IMR-90 (cell line): Measurements from ENCODE around the gene IGFBP1. TPM values are rescaled to one million over a fixed set of nuclear protein-coding genes. Genes with fewer than 3 reads are reported as not detected.

ENCODE experiments used
- ATAC-seq: fragments of 200-7000 bp; cut with Tn5 transposase; 2 replicates; pipeline ENCODE4 v1.9.1; 2020; ENCODE audit warnings: low read depth, mild to moderate bottlenecking, moderate library complexity
- BruUV-seq: library from RNA; stranded (reverse); fragments of 400-500 nt; replicated peaks from 2 replicates; lab custom pipeline; 2021; lab: Mats Ljungman, UMichigan
- CTCF ChIA-PET: fragments of 300-600 bp; formaldehyde crosslinking; extraction: SDS; loops from one replicate; lab custom pipeline; 2021; ENCODE audit warnings: antibody characterized with exemption; lab: Yijun Ruan, JAX
- POLR2A ChIA-PET: fragments of 300-600 bp; sonication (Branson Sonifier 250); formaldehyde crosslinking; loops from one replicate; lab custom pipeline; 2022; ENCODE audit warnings: antibody characterized with exemption; ENCODE audit not compliant: unreplicated experiment; lab: Charles Lee
- DNase-seq: peaks from one replicate; pipeline ENCODE4 v3.0.0; 2013
- H2AFZ ChIP-seq: replicated peaks from 2 replicates; pipeline ENCODE3; 2013; ENCODE audit warnings: low read length, mild to moderate bottlenecking; ENCODE audit not compliant: poor library complexity
- H2AK5ac ChIP-seq: 2 replicates; pipeline ENCODE4 v1.6.1; 2013; ENCODE audit warnings: low read depth, low read length, inconsistent platforms
- H2AK9ac ChIP-seq: replicated peaks from 2 replicates; pipeline ENCODE3; 2013; ENCODE audit warnings: mild to moderate bottlenecking, low read depth, low read length, moderate library complexity; ENCODE audit not compliant: poor library complexity
- H2BK120ac ChIP-seq: 2 replicates; pipeline ENCODE4 v1.6.1; 2013; ENCODE audit warnings: low read depth, low read length, inconsistent platforms
- H2BK15ac ChIP-seq: 3 replicates; pipeline ENCODE4 v1.6.1; 2013; ENCODE audit warnings: low read depth, low read length, inconsistent platforms
- H2BK20ac ChIP-seq: 2 replicates; pipeline ENCODE4 v1.6.1; 2013; ENCODE audit warnings: low read depth, mild to moderate bottlenecking, inconsistent platforms, low read length, moderate library complexity
- H2BK5ac ChIP-seq: 2 replicates; pipeline ENCODE4 v1.6.1; 2013; ENCODE audit warnings: mild to moderate bottlenecking, low read depth, low read length, inconsistent platforms; ENCODE audit not compliant: poor library complexity, severe bottlenecking
- H3K14ac ChIP-seq: replicated peaks from 2 replicates; pipeline ENCODE4 v1.6.1; 2013; ENCODE audit warnings: low read depth, low read length, inconsistent platforms
- H3K18ac ChIP-seq: 2 replicates; pipeline ENCODE4 v1.6.1; 2013; ENCODE audit warnings: low read depth, low read length, control low read depth
- H3K23ac ChIP-seq: 2 replicates; pipeline ENCODE4 v1.6.1; 2013; ENCODE audit warnings: low read depth, low read length, inconsistent platforms
- H3K27ac ChIP-seq: 2 replicates; pipeline ENCODE4 v1.5.1; 2013; ENCODE audit warnings: mild to moderate bottlenecking, control low read depth, low read length; ENCODE audit not compliant: insufficient read depth
- H3K27me3 ChIP-seq: 2 replicates; pipeline ENCODE4 v1.6.1; 2013; ENCODE audit warnings: low read length; ENCODE audit not compliant: control insufficient read depth, insufficient read depth
- H3K36me3 ChIP-seq: 2 replicates; pipeline ENCODE4 v1.6.1; 2013; ENCODE audit warnings: low read length, mixed read lengths; ENCODE audit not compliant: control insufficient read depth, insufficient read depth
- H3K4ac ChIP-seq: 2 replicates; pipeline ENCODE4 v1.6.1; 2013; ENCODE audit warnings: low read depth, low read length, inconsistent platforms
- H3K4me1 ChIP-seq: 2 replicates; pipeline ENCODE4 v1.6.1; 2013; ENCODE audit warnings: low read length, mixed read lengths; ENCODE audit not compliant: control insufficient read depth, insufficient read depth
- H3K4me2 ChIP-seq: 2 replicates; pipeline ENCODE4 v1.6.1; 2013; ENCODE audit warnings: low read depth, mild to moderate bottlenecking, control low read depth, low read length, moderate library complexity
- H3K4me3 ChIP-seq: 2 replicates; pipeline ENCODE4 v1.5.1; 2013; ENCODE audit warnings: low read depth, mild to moderate bottlenecking, control low read depth, low read length, moderate library complexity; ENCODE audit not compliant: insufficient read depth
- H3K56ac ChIP-seq: 2 replicates; pipeline ENCODE4 v1.6.1; 2013; ENCODE audit warnings: low read length, inconsistent platforms; ENCODE audit not compliant: insufficient read depth; ENCODE audit errors: extremely low read depth
- H3K79me1 ChIP-seq, 2 experiments: 2 replicates each; pipeline ENCODE4 v1.6.1; 2013; ENCODE audit warnings: low read length in 2 of 2, inconsistent platforms in 1 of 2, low read depth in 1 of 2
- H3K9ac ChIP-seq: 2 replicates; pipeline ENCODE4 v1.6.1; 2013; ENCODE audit warnings: low read depth, low read length, control low read depth
- H3K9me1 ChIP-seq: 2 replicates; pipeline ENCODE4 v1.6.1; 2013; ENCODE audit warnings: low read length, inconsistent platforms; ENCODE audit not compliant: insufficient read depth
- H3K9me3 ChIP-seq: 2 replicates; pipeline ENCODE4 v1.6.1; 2013; ENCODE audit warnings: low read length; ENCODE audit not compliant: control insufficient read depth, insufficient read depth
- H4K20me1 ChIP-seq: 2 replicates; pipeline ENCODE4 v1.6.1; 2013; ENCODE audit warnings: low read length, inconsistent platforms; ENCODE audit not compliant: insufficient read depth
- H4K5ac ChIP-seq: 2 replicates; pipeline ENCODE4 v1.6.1; 2013; ENCODE audit warnings: mild to moderate bottlenecking, low read depth, low read length, control low read depth
- H4K8ac ChIP-seq, 2 experiments: 2 replicates each; pipeline ENCODE4 v1.6.1; 2013; ENCODE audit warnings: low read depth in 2 of 2, low read length in 2 of 2, control low read depth in 1 of 2, inconsistent platforms in 1 of 2
- H4K91ac ChIP-seq: 2 replicates; pipeline ENCODE4 v1.6.1; 2013; ENCODE audit warnings: low read depth, low read length, inconsistent platforms; ENCODE audit not compliant: insufficient read depth
- BHLHE40 ChIP-seq: fragments of 150-350 bp; IDR thresholded peaks from 2 replicates; pipeline ENCODE4 v1.6.1; 2016; ENCODE audit warnings: mild to moderate bottlenecking, low read depth, low read length
- CEBPB ChIP-seq: IDR thresholded peaks from 2 replicates; pipeline ENCODE4 v1.6.1; 2012; ENCODE audit warnings: low read depth, low read length, improper control_type of control experiment
- CHD1 ChIP-seq: IDR thresholded peaks from 2 replicates; pipeline ENCODE4 v1.6.1; 2012; ENCODE audit warnings: low read depth, low read length, improper control_type of control experiment
- FOS ChIP-seq: fragments of 150-350 bp; IDR thresholded peaks from 2 replicates; pipeline ENCODE4 v1.6.1; 2016; ENCODE audit warnings: low read depth, low read length
- MAFK ChIP-seq: IDR thresholded peaks from 2 replicates; pipeline ENCODE4 v1.6.1; 2012; ENCODE audit warnings: low read depth, low read length, improper control_type of control experiment
- MAZ ChIP-seq: IDR thresholded peaks from 2 replicates; pipeline ENCODE4 v1.6.1; 2012; ENCODE audit warnings: low read depth, mild to moderate bottlenecking, low read length, improper control_type of control experiment, moderate library complexity, borderline replicate concordance
- MXI1 ChIP-seq: IDR thresholded peaks from 2 replicates; pipeline ENCODE4 v1.6.1; 2012; ENCODE audit warnings: low read depth, mild to moderate bottlenecking, low read length, moderate library complexity, borderline replicate concordance
- NFE2L2 ChIP-seq: fragments of 150-350 bp; IDR thresholded peaks from 2 replicates; pipeline ENCODE4 v1.6.1; 2016; ENCODE audit warnings: low read depth, mild to moderate bottlenecking, low read length
- POLR2A ChIP-seq: IDR thresholded peaks from 2 replicates; pipeline ENCODE4 v1.6.1; 2012; ENCODE audit warnings: mild to moderate bottlenecking, low read depth, low read length
- RAD21 ChIP-seq: IDR thresholded peaks from 2 replicates; pipeline ENCODE4 v1.6.1; 2012; ENCODE audit warnings: low read length, improper control_type of control experiment
- RCOR1 ChIP-seq: IDR thresholded peaks from 2 replicates; pipeline ENCODE4 v1.6.1; 2012; ENCODE audit warnings: mild to moderate bottlenecking, low read length, improper control_type of control experiment; ENCODE audit not compliant: insufficient replicate concordance
- RFX5 ChIP-seq: IDR thresholded peaks from 2 replicates; pipeline ENCODE4 v1.8.0; 2012; ENCODE audit warnings: low read depth, mild to moderate bottlenecking, low read length, moderate library complexity
- SMC3 ChIP-seq: fragments of 150-350 bp; IDR thresholded peaks from 2 replicates; pipeline ENCODE4 v1.6.1; 2016; ENCODE audit warnings: low read depth, mild to moderate bottlenecking, antibody characterized with exemption, low read length, moderate library complexity
- WGBS, 2 experiments: methylation state at CpG; one replicate each; pipeline versions ENCODE4 v1.1.5 to v1.1.7; 2013; ENCODE audit warnings: missing lambda C conversion rate in 2 of 2; ENCODE audit not compliant: insufficient read length in 1 of 2; ENCODE audit errors: extremely low coverage in 2 of 2; 5-methylcytosine and 5-hydroxymethylcytosine counted together
- dilution Hi-C: fragments of 300-500 bp; cut with HindIII; formaldehyde crosslinking; loops from one replicate; pipeline ENCODE4 v1.14.3; 2018; ENCODE audit warnings: low sequenced_read_pairs; ENCODE audit not compliant: unreplicated experiment
- in situ Hi-C: fragments of 300-500 bp; cut with MboI; formaldehyde crosslinking; loops from 3 replicates; pipeline ENCODE4 v1.14.3; 2019; ENCODE audit warnings: low sequenced_read_pairs, inconsistent platforms, mixed read lengths
- intact Hi-C: fragments of 100-400 bp; cut with micrococcal nuclease; formaldehyde crosslinking; loops from 2 replicates; pipeline ENCODE4 v1.10.0; 2022
- polyA plus RNA-seq, 3 experiments: library from polyadenylated mRNA; depleted of rRNA; stranded (reverse); fragments of >200 nt; gene quantifications; 2 replicates each; pipeline ENCODE4 v1.2.3, GENCODE V29; 2012; ENCODE audit warnings: low replicate concordance in 1 of 3
- total RNA-seq: library from RNA; depleted of rRNA; stranded (reverse); fragments of >200 nt; gene quantifications from 2 replicates; pipeline ENCODE4 v1.2.3, GENCODE V29; 2012
- TF ChIP-seq, protein P1 (sequence below): fragments of 150-350 bp; IDR thresholded peaks from 2 replicates; pipeline ENCODE4 v1.6.1; 2016; ENCODE audit warnings: low read depth, mild to moderate bottlenecking, low read length, moderate library complexity, borderline replicate concordance
- TF ChIP-seq, protein P2 (sequence below): conservative IDR thresholded peaks from 2 replicates; pipeline ENCODE4 v1.5.1; 2012; ENCODE audit warnings: mild to moderate bottlenecking, low read depth, low read length, improper control_type of control experiment

The IGFBP1 gene
- total and polyA plus RNA-seq, 2 of the 4 experiments (the other 2 are of a cell fraction) = not detected

DNA sequence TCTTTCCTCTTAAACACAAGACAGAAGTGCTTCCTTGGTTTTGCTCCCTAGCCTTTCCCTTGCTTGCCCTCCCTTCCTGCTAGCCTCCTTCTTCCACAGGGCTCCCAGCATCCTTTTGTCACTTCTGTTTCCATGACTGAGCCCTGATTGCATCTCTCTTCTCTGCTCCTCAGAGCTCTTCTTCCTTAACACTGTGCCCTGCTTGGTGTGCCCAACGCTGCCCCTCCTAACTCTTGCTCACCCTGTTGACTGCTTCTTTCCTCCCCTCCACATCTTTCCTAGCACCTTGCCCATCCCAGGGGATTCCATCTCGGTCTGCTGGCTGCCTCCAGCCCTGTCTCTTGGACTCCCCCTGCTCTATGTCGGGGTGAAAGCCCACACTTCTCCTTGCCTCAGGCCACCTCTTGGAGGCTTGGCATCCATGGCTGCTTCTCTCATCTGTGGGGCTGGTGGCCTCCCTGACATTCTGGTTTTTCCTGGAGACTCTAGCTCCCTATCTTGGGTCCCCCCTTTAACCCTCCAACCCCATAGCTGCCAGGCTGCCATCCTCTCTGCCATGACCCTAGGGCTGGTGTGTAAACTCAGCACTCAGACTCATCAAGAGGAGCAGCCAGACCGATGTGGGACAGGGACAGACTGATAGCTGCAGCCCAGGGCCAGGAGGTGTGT, 5.8 kb downstream of the IGFBP1 start:
- DNase-seq (no peak), ATAC-seq (no peak)
- no peak overlapping the region for H2BK15ac ChIP-seq
- H3K27me3 ChIP-seq = peaks cover 28% of the 10 kb centered on the region
- TF ChIP-seq NFE2L2 = no peak
- no peak for TF ChIP-seq FOS
- no peak for TF ChIP-seq RCOR1
- TF ChIP-seq MAZ = no peak
- TF ChIP-seq, protein P1, sequence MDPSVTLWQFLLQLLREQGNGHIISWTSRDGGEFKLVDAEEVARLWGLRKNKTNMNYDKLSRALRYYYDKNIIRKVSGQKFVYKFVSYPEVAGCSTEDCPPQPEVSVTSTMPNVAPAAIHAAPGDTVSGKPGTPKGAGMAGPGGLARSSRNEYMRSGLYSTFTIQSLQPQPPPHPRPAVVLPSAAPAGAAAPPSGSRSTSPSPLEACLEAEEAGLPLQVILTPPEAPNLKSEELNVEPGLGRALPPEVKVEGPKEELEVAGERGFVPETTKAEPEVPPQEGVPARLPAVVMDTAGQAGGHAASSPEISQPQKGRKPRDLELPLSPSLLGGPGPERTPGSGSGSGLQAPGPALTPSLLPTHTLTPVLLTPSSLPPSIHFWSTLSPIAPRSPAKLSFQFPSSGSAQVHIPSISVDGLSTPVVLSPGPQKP = no peak
- TF ChIP-seq RAD21 = no peak
- no peak for TF ChIP-seq MXI1
- no peak for TF ChIP-seq MAFK
- no peak for TF ChIP-seq SMC3
- TF ChIP-seq, protein P2, sequence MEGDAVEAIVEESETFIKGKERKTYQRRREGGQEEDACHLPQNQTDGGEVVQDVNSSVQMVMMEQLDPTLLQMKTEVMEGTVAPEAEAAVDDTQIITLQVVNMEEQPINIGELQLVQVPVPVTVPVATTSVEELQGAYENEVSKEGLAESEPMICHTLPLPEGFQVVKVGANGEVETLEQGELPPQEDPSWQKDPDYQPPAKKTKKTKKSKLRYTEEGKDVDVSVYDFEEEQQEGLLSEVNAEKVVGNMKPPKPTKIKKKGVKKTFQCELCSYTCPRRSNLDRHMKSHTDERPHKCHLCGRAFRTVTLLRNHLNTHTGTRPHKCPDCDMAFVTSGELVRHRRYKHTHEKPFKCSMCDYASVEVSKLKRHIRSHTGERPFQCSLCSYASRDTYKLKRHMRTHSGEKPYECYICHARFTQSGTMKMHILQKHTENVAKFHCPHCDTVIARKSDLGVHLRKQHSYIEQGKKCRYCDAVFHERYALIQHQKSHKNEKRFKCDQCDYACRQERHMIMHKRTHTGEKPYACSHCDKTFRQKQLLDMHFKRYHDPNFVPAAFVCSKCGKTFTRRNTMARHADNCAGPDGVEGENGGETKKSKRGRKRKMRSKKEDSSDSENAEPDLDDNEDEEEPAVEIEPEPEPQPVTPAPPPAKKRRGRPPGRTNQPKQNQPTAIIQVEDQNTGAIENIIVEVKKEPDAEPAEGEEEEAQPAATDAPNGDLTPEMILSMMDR = no peak
- TF ChIP-seq CEBPB = no peak
- no peak for TF ChIP-seq RFX5
- no peak for TF ChIP-seq BHLHE40
- no peak for TF ChIP-seq POLR2A
- no peak for TF ChIP-seq CHD1
- H2AFZ ChIP-seq = peak overlapping the region; percentile 8
- H3K56ac ChIP-seq = no peak overlapping the region
- no peak overlapping the region for H3K27ac ChIP-seq
- H3K18ac ChIP-seq = no peak overlapping the region
- 65% methylated on average over 3 of the region's 4 CpGs; no CpG with 5 or more reads in 1 of the 2 experiments for WGBS, 2 experiments
- BruUV-seq = no TSS peak
- no peak overlapping the region for H4K5ac ChIP-seq
- no peaks in the 10 kb centered on the region; the same call in 1 of the 2 replicates for H3K9me1 ChIP-seq
- no peak overlapping the region for H3K14ac ChIP-seq
- H4K91ac ChIP-seq = no peak overlapping the region
- H3K4me3 ChIP-seq = no peak overlapping the region
- in situ Hi-C loops = loop anchor here (5.0 kb wide), 1 partner anchor 1288 kb away; no protein-coding TSS in a partner anchor
- no peak overlapping the region for H2AK9ac ChIP-seq
- dilution Hi-C loops = no loop called here
- H4K8ac ChIP-seq = no peak overlapping the region
- no peaks in the 10 kb centered on the region for H3K36me3 ChIP-seq
- no peak overlapping the region for H3K9ac ChIP-seq
- POLR2A ChIA-PET = no interaction called here
- H3K4me1 ChIP-seq = no peaks in the 10 kb centered on the region
- CTCF ChIA-PET = interaction anchor here (1.1 kb wide), 1 partner anchor 1286 kb away, joined by 3 read pairs; no protein-coding TSS in a partner anchor
- H2AK5ac ChIP-seq = no peak overlapping the region
- H3K4me2 ChIP-seq = no peak overlapping the region
- no peaks in the 10 kb centered on the region for H3K9me3 ChIP-seq
- no peaks in the 10 kb centered on the region for H4K20me1 ChIP-seq
- no peaks in the 10 kb centered on the region for H3K79me1 ChIP-seq
- no peak overlapping the region for H3K23ac ChIP-seq
- H2BK20ac ChIP-seq = no peak overlapping the region
- no peak overlapping the region for H2BK5ac ChIP-seq
- intact Hi-C loops = no loop called here
- H3K4ac ChIP-seq = no peak overlapping the region
- no peak overlapping the region for H2BK120ac ChIP-seq
